Gastroesophageal sphincter (tissue), 4 donors: ENCODE results near the gene NUDT2. TPM values are rescaled to one million over a fixed set of nuclear protein-coding genes. Genes with fewer than 3 reads are reported as not detected.

Experiments
- ATAC-seq: fragments of 150-250 bp; one replicate; pipeline ENCODE4 v1.9.1; 2016; ENCODE audit warnings: mild to moderate bottlenecking, moderate library complexity
- H3K27ac ChIP-seq, 4 donors: fragments of 200-600 bp; sonication (generic) in 3 of 4; 1 replicate in 3 of 4; 2 replicates in 1 of 4; pipeline ENCODE4 v1.5.1; 2016 to 2019
- H3K27me3 ChIP-seq: fragments of 200-600 bp; sonication (generic); one replicate; pipeline ENCODE4 v1.5.1; 2019
- H3K36me3 ChIP-seq, 2 donors: fragments of 200-600 bp; sonication (generic); one replicate each; pipeline ENCODE4 v1.5.1; 2019; ENCODE audit warnings: control low read depth in 1 of 2
- H3K4me1 ChIP-seq, 3 donors: fragments of 200-600 bp; sonication (generic); 1 replicate in 2 of 3; 2 replicates in 1 of 3; pipeline ENCODE4 v1.5.1; 2016 to 2019; ENCODE audit warnings: control low read depth in 2 of 3
- H3K4me3 ChIP-seq, 2 donors: fragments of 200-600 bp; sonication (generic); one replicate each; pipeline ENCODE4 v1.5.1; 2019; ENCODE audit warnings: mild to moderate bottlenecking in 1 of 2, moderate library complexity in 1 of 2
- H3K9me3 ChIP-seq, 3 donors: fragments of 200-600 bp; sonication (generic); one replicate each; pipeline ENCODE4 v1.5.1; 2017 to 2019; ENCODE audit warnings: control low read depth in 2 of 3
- CTCF ChIP-seq, 4 experiments: fragments of 200-600 bp in 2 of 4; fragments of 450-650 bp in 2 of 4; sonication (generic) in 1 of 4; IDR thresholded peaks; one replicate each; pipeline ENCODE4 v1.5.1; 2017 to 2019; ENCODE audit warnings: antibody characterized with exemption in 4 of 4, mild to moderate bottlenecking in 2 of 4, moderate library complexity in 2 of 4
- EP300 ChIP-seq: sonication (generic); formaldehyde crosslinking; IDR thresholded peaks from one replicate; pipeline ENCODE4 v1.6.1; 2017; ENCODE audit warnings: antibody characterized with exemption, mild to moderate bottlenecking
- POLR2A ChIP-seq, 2 donors: fragments of 450-650 bp; IDR thresholded peaks; one replicate each; pipeline ENCODE4 v1.6.1; 2017; ENCODE audit warnings: antibody characterized with exemption in 2 of 2, mild to moderate bottlenecking in 2 of 2, moderate library complexity in 1 of 2
- POLR2AphosphoS5 ChIP-seq: sonication (generic); formaldehyde crosslinking; IDR thresholded peaks from one replicate; pipeline ENCODE4 v1.6.1; 2017; ENCODE audit warnings: antibody characterized with exemption
- WGBS, 2 donors: methylation state at CpG; one replicate each; pipeline ENCODE4 v1.1.5; 2018; ENCODE audit warnings: low coverage in 1 of 2; 5-methylcytosine and 5-hydroxymethylcytosine counted together
- total RNA-seq, 4 donors: library from RNA; depleted of rRNA; stranded (reverse); fragments of >200 nt; gene quantifications; one replicate each; pipeline ENCODE4 v1.1.0, GENCODE V29; 2016

The NUDT2 gene
- total RNA-seq, 4 donors from 2014 or later = 14.4 to 40.9 (median 26.0) TPM

DNA sequence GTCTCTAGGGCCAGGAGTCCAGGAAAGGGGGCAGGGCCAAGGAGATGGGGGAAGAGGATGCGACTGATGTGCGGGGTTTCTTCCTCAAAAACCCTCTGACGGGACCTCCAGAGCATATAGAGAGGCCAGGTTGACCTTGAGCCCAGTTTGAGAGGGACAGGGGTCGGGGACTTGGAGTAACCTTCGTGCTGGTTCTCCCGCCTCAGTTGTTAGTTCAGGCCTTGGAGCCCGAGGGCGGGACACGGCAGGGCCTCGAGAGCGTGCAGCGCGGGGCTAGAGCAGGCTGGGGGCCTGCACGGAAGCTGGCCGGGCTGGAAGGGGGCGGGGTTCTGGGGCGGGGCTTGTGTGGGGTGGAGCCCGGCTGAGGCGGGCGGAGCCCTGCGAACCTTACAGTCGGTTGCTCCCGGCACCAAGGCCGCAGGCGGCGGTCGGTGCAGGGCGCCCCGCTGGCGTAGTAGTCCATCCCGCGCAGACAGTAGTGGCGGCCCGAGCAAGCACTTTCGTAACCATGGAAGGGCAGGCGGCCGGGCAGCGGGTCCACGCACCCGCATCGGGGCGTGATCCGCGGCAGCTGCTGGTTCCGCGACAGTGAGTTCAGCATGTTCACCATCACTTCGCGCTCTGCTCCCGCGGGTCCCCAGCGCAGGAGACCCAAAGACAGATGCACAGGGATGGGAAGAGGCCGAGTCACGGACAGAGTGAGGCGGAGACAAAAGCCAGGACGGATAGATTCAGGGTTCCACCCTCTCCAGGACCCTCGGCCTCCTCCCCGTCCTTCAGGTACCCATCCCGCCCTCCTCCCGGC lies 51.3 kb downstream of the NUDT2 start:
- TF ChIP-seq CTCF (IDR thresholded peaks at IDR 0.05) = no peak
- TF ChIP-seq POLR2A (IDR thresholded peaks at IDR 0.05) = peak; percentile 67 to 77
- TF ChIP-seq EP300 = no peak
- peak; percentile 61 for TF ChIP-seq POLR2AphosphoS5
- Histone ChIP-seq H3K27me3 (no peaks in the 10 kb centered on the region), H3K27ac (peak overlapping the region; percentile 52 to 88 (median 76)), H3K9me3 (no peaks in the 10 kb centered on the region), H3K4me1 (peaks cover 0 to 52% (median 26%) of the 10 kb centered on the region in 3 donors), H3K36me3 (no peaks in the 10 kb centered on the region), H3K4me3 (peak overlapping the region; percentile 48 to 65)
- 19% methylated on average over 13 of the region's 59 CpGs; no CpG with 5 or more reads in 1 of the 2 donors for WGBS, 2 donors
- ATAC-seq = peak; percentile 74

DNA sequence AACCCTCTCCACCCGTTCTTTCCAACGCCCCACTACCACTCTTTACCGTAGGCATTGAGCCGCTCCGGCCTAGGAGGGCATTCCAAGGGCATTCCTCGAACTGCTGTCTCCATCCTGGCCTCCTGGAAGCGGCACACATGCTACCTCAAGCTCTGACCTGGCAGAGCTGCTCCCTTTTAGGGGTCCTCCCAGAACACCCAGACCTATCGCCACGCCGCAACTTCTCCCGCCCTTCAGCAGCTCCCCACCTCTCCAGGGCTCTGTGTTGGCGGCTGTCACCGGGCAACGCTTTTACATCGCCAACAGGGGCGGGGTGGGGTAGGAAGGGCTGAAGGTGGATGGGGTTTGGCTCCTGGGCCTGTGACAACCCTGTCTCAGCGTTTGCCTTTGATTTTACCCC lies 52.0 kb downstream of the NUDT2 start:
- 28 to 46% methylated on average over 7 to 10 of the region's 17 CpGs for WGBS, 2 donors
- Histone ChIP-seq H3K27ac (peak overlapping the region; percentile 52 to 88 (median 76)), H3K9me3 (no peaks in the 10 kb centered on the region)

DNA sequence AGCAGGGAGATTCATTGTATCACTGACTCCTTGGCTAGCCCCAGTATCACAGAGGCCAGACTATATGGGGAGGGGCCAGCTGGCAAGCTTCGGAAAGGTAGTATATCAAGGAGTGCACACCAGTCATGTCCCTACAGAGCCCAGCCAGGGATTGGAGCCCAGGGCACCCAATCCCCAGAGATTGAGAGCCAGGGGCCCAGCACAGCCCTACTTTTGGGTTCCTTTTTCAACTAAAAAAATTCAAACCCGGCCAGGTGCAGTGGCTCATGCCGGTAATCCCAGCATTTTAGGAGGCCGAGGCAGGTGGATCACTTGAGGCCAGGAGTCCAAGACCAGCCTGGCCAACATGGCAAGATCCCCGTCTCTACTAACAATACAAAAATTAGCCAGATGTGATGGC lies 52.7 kb downstream of the NUDT2 start:
- no peak for ATAC-seq
- H3K4me1 ChIP-seq = peaks cover 0 to 43% (median 21%) of the 10 kb centered on the region in 3 donors
- peak overlapping the region in 1 of 4 donors; percentile 88 for H3K27ac ChIP-seq
- H3K9me3 ChIP-seq = no peaks in the 10 kb centered on the region
- H3K36me3 ChIP-seq = no peaks in the 10 kb centered on the region
- H3K4me3 ChIP-seq = no peak overlapping the region
- WGBS, 2 donors = 100% methylated on average over 2 of the region's 5 CpGs; no CpG with 5 or more reads in 1 of the 2 donors
- H3K27me3 ChIP-seq = no peaks in the 10 kb centered on the region
- TF ChIP-seq POLR2A (IDR thresholded peaks at IDR 0.05) (no peak), POLR2AphosphoS5 (no peak), EP300 (no peak), CTCF (IDR thresholded peaks at IDR 0.05) (no peak)

More for the DNA sequence above, 52.0 kb downstream of the NUDT2 start:
- Histone ChIP-seq H3K36me3 (no peaks in the 10 kb centered on the region), H3K4me1 (peaks cover 0 to 46% (median 21%) of the 10 kb centered on the region in 3 donors), H3K27me3 (no peaks in the 10 kb centered on the region), H3K4me3 (peak overlapping the region; percentile 48 to 65)
- no peak for ATAC-seq
- TF ChIP-seq POLR2AphosphoS5 (no peak), EP300 (no peak), CTCF (IDR thresholded peaks at IDR 0.05) (no peak), POLR2A (IDR thresholded peaks at IDR 0.05) (no peak)

- no peak for ATAC-seq
- Histone ChIP-seq H3K4me3 (no peak overlapping the region), H3K36me3 (no peaks in the 10 kb centered on the region), H3K9me3 (no peaks in the 10 kb centered on the region), H3K27ac (no peak overlapping the region), H3K4me1 (peaks cover 0 to 35% (median 21%) of the 10 kb centered on the region in 3 donors), H3K27me3 (no peaks in the 10 kb centered on the region)
- 84 to 100% methylated on average over 1 to 2 of the region's 3 CpGs for WGBS, 2 donors
- TF ChIP-seq POLR2A (IDR thresholded peaks at IDR 0.05) = no peak
- TF ChIP-seq CTCF (IDR thresholded peaks at IDR 0.05) = no peak
- TF ChIP-seq POLR2AphosphoS5 = no peak
- no peak for TF ChIP-seq EP300
These were observed 53.5 kb downstream of the NUDT2 start for GRCh38 chr9:34382879-34383278.

GRCh38 chr9:34383904-34384303 lies 54.5 kb downstream of the NUDT2 start:
- Histone ChIP-seq H3K4me3 (no peak overlapping the region), H3K36me3 (no peaks in the 10 kb centered on the region), H3K9me3 (no peaks in the 10 kb centered on the region), H3K27ac (no peak overlapping the region), H3K27me3 (no peaks in the 10 kb centered on the region), H3K4me1 (peaks cover 0 to 34% (median 21%) of the 10 kb centered on the region in 3 donors)
- 77 to 83% methylated on average over 4 of the region's 4 CpGs for WGBS, 2 donors
- TF ChIP-seq CTCF (IDR thresholded peaks at IDR 0.05) (no peak), POLR2A (IDR thresholded peaks at IDR 0.05) (no peak), EP300 (no peak), POLR2AphosphoS5 (no peak)
- no peak for ATAC-seq
